Erythroblast (primary cell): ENCODE data around the gene SAMD5.
A peak's percentile ranks its signal among the peaks of the same experiment; 100 is the strongest.
"Not testable (repeated sequence)": the region's sequence is repeated elsewhere in the genome, so short reads cannot be mapped to it uniquely, and the experiment has no call there.

Experiments used
- DNase-seq, 2 experiments: peaks; one replicate each; lab custom pipeline; 2025; lab: John Stamatoyannopoulos, UW
- GATA1 ChIP-seq: IDR thresholded peaks from 2 replicates; pipeline ENCODE4 v1.6.1; 2011; ENCODE audit warnings: low read depth, mild to moderate bottlenecking, control low read depth, low read length, moderate library complexity
- POLR2A ChIP-seq: IDR thresholded peaks from 2 replicates; pipeline ENCODE4 v1.6.1; 2011; ENCODE audit warnings: mild to moderate bottlenecking, low read length

The SAMD5 gene

DNA sequence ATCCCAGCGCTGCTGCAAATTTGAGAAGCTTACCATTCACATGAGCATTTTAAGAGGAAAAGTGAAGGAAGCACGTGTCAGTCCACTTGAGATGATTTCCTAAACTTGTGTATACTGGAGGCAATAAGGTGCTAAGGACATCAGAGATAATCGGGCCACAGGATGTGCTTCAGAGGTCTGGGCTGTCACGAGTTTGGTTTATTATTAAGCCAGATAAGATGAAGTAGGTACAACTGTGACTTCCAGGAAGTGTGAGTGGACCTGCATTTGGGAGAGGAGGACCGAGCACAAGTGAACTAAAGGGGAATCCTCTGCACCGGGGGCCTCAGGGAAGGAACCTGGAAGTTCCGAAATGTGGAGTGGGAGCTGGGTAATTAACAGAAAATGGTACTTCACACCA is 1.4 kb downstream of the SAMD5 start:
- peak in 1 of 2 experiments; percentile 5 for DNase-seq
- TF ChIP-seq GATA1 = no peak
- TF ChIP-seq POLR2A = no peak

DNA sequence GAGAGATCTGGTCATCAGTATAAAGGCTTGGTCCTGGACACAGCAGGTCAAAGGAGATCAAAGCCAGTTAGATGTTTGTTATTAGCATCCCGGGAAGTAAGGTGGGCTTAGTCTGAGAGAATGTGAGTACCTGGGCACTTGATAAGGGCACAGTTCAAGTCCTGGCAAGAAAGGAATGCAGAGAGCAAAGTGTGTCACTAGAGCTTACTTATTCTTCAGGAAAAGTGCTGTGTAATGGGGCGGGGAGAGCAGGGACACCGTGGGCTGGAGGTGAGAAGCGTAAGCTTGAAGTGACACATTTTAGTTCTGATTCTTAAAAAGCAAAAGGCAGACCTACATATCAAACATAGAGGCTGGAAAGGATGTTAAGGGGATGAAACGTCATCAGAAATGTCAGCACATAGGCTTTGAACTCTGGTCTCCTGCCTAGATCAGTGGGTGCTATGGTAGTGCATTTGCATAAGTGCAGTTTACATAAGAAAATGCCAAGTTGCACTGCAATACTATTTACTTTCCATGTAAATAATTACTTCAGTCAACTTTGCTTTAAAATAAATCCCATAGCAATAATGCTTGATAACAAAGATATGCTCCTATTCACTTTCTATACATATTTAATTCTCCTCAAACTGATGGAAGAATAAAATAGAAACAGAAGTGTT is 2.6 kb downstream of the SAMD5 start:
- no peak for TF ChIP-seq GATA1
- TF ChIP-seq POLR2A = no peak
- no peak for DNase-seq

DNA sequence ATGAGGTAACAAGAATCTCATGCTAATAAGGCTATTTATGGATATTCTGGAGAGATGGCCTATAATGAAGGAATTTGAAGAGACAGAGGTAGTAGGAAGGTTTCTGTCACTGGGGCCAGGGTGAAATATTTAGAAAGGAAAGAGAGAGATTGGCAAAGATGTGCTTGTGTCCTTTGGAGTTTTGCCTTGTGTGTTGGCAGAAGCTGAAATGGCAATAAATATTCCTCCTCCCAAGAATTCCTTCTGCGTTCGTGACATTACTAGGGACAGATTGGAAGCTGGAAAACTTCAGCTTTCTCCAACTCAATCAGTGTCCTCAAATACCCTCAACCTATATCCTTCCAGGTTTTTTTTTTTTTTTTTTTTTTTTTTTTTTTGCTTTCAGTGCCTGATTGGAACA is 6.3 kb downstream of the SAMD5 start:
- TF ChIP-seq GATA1 = no peak
- no peak for DNase-seq

DNA sequence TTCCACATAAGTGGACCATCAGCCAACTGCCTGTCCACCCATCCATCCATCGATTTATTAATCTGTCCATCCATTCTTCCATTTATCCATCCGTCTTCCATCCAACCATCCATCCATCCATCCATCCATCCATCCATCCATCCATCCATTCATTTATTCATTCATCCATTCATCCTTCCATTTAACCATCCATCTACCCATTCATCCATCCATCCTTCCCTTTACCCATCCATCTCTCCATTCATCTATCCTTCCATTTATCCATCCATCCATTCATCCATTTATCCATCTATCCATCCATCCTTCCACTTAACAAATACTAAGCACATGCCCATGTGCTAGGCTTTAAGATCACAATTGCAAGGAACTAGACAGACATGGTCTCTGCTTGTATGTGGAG is 6.8 kb downstream of the SAMD5 start:
- DNase-seq = no peak
- TF ChIP-seq POLR2A = no peak
- no peak for TF ChIP-seq GATA1

DNA sequence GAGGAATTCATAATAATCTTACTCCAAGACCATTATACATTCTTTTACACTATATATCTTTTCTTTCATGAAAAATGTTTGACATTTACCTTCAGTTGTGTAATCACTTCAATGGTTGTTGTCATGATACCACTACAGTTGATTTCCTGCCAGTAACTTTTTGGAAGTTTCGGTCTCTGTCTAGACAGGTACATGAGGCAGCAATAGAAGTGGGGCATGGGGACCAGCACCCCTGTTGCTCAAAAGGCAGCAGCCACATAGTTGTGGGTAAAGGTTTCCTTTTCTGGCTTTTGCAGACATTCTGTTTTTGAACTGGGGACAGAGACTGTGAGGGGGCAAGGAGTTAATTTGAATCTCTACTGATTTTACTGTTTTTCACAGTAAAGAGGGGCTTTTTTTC is 14.1 kb downstream of the SAMD5 start:
- DNase-seq = no peak
- TF ChIP-seq GATA1 = no peak
- no peak for TF ChIP-seq POLR2A

DNA sequence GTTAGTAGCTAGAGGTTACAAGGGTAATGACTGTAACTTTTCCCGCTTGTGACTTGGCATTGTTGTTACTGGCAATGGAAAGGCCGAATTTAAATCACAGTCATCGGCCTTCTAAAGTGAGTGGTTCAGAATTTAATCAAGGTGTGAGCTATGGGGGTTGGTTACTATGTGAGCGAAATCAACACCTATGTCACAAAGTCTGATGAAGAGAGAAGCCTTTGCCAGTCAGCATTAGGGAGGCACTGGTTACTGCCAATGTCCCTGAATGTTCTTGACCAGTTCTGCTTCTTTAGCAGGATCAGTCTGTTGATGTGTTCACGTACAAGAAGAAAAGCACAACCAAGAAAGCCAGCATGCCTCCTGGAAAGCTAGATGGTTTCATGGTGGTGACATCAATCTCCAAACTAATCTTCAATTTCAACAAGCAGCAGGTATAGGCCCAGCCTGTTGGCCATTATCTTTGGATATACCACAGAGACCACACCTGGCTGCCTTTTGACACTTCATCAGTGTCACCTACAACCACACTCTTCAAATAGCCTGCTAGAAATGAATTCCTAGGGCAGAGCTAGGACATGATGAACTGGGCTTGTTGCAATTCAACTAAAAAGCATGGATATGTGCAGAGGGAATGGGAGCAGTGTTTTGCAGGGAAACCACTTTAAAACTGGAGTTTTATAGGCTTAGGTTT is 17.2 kb downstream of the SAMD5 start:
- TF ChIP-seq GATA1 (no peak), POLR2A (no peak)
- DNase-seq = no peak

DNA sequence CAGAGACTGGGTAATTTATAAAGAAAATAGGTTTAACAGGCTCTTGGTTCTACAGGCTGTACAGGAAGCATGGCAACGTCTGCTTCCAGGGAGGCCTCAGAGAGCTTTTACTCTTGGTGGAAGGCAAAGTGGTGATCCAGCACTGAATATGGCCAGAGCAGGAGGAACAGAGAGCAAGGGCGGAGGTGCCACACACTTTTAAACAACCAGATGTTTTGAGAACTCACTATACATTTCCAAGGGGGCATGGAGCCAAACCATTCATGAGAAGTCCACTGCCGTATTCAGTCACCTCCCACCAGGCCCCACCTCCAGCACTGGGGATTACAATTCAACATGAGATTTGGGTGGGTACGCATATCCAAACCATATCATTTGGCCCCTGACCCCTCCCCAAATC is 18.7 kb downstream of the SAMD5 start:
- TF ChIP-seq GATA1 (no peak), POLR2A (no peak)
- no peak for DNase-seq

DNA sequence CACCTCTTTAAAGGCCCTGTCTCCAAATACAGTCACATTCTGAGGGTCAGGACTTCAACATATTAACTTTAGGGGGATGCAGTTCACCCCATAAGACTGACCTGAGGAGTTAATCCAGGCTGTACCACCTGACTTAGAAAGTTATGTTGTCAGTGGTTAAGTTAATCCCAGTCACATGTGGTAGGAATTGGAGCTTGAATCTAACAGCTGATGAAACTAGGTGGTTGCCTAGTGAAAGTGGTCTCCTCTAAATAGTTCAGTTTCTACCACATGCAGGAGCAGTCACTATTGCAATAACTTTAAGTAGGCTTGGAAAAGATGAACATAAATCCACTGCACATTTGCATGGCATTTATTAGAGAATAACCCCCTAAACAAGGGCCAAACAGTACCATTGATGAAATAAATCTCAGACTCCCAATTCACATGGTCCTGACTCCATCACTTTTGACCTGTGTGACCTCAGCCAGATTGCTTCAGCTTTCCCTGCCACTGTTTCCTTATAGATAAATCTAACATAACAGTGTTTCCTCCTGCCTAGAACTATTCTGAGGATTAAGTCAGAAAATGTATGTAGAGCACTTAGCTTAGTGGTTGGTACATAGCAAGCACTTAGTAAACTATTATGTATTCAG is 20.1 kb downstream of the SAMD5 start:
- TF ChIP-seq POLR2A = no peak
- no peak for TF ChIP-seq GATA1

DNA sequence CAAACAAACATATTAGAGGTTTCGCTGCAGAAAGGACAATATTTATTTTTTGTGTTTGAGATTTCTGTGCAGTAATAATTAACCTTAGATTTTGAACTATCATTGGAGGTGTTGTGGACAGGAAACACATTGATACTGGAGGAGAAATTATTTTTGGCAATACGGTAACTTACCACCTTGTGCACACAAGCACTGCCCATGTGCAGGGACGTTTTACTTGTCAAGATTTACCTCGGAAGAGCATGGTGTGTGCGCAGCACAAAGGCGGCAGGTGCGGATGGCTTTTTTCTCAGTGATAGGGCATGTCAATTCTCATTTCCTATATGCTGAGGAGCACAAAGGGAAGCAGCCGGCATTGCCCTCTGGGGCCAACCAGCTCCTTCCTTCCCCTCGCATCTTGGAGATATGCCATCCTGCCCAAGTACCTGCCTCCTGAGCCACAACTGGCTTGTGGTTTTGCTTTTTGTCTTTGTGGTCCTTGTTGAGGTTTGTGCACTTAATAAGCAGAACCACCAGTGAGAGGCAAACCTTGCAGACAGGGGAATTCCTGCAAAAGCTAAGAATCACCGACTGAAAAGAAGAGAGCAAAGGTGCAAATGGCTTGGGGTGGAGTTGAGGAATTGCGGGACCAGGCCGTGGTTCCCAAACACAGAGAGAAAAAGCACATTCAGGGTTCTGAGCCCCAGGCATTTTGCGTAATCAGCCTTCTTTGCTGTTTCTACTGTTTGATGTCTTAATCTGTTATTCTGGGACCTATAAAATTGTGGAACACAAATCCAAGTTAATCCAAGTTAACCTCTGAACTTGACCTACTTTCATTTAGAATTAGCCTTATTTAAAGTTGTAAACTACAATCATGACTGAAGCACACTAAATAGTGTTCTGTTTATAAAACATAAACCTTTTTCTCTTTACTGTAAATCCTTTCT is 21.9 kb downstream of the SAMD5 start:
- no peak for TF ChIP-seq POLR2A
- TF ChIP-seq GATA1 = no peak
- DNase-seq = no peak

More for the DNA sequence above, 20.1 kb downstream of the SAMD5 start:
- no peak for DNase-seq

DNA sequence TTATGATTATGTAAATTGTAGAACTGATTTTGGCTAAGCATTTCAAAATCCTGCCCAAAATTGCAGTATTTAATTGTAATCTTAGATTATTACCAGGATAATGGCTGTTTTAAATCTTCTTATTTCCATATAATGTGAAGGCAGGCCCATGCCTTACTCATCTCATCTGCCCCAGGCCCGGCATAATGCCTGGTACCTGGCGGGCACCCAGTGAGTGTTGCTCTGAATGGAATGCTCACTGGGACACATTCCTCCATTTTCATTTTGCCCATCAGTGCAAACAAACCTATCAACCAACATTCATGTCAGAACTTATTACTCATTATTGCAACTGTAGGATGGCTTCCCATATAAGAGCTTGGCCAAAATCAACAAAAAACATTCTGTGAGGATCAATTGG is 22.8 kb downstream of the SAMD5 start:
- TF ChIP-seq GATA1 (no peak), POLR2A (no peak)

DNA sequence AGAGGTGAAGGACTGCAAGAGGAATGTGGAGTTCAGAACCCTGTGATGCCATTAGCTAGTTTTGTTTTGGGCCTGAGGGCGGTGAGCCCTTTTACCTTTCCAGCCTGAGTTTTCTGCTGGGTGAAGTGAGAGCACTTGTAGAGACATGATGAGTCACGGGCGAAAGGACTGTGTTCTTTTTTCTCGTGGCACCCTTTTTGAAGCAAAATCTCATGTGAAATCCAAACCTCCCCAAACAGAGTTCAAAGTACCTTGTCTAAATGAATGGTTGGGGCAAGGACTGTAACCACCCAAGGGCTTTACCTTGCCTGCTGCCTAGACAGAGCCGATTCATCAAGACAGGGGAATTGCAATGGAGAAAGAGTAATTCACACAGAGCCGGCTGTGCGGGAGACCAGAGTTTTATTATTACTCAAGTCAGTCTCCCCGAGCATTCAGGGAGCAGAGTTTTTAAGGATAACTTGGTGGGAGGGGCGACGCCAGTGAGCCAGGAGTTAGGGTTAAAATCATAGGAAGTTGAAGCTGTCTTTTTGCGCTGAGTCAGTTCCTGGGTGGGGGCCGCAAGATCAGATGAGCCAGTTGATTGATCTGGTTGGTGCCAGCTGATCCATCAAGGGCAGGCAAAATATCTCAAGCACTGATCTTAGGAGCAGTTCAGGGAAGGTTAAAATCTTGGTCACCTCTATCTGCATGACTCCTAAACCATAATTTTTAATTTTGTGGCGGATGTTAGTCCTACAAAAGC is 25.8 kb downstream of the SAMD5 start:
- DNase-seq = no peak
- no peak for TF ChIP-seq GATA1
- TF ChIP-seq POLR2A = no peak

More for the DNA sequence above, 22.8 kb downstream of the SAMD5 start:
- no peak for DNase-seq

DNA sequence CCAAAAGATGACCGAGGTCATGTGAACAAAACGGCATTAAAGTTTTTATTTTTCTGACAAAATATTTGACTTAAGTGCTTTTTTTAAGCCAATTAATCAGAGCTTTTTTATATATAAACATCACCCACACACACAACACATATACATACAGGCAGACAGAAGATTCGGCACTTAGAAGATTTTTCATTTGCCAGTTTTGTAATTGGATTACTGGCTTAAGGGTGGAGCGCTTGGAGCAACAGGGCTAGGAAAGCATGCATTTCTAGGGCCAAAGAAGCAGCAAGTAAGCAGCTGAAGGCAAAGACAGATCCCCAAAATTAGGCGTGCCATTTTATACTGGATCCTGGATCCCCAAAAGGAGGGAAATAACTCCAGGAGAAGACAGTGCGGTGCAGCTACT is 30.3 kb downstream of the SAMD5 start:
- TF ChIP-seq GATA1 = no peak
- TF ChIP-seq POLR2A = no peak
- no peak for DNase-seq

DNA sequence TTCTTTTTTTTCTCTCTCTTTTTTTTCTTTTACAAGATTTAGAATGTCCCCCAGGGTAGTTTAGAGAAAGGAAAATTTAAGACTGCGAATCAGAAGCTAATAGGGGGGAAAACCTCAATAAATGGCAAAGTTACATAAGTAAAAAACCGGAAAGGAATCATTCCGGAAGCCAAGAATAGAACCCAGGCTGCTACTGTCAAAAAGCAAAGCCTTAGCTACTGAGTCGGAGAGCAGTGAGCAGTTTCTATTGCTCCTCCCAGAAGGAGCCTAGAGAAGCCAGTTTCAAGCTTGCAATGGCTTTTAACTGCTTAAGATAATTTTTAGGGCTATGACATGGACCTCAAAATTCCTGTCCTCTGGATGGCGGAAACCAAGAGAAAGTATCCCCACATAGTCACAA is 31.6 kb downstream of the SAMD5 start:
- TF ChIP-seq GATA1 (no peak), POLR2A (no peak)
- DNase-seq = no peak

DNA sequence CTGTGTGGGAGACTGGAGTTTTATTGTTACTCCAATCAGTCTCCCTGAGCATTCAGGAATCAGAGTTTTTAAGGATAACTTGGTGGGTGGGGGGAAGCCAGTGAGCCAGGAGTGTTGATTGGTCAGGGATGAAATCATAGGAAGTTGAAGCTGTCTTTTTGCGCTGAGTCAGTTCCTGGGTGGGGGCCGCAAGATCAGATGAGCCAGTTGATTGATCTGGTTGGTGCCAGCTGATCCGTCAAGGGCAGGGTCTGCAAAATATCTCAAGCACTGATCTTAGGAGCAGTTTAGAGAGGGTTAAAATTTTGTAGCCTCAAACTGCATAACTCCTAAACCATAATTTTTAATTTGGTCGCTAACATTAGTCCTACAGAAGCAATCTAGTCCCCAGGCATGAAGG is 33.9 kb downstream of the SAMD5 start:
- not testable (repeated sequence) for DNase-seq
